H1 (cell line): ENCODE results near the gene ASH1L. TPM values are rescaled to one million over a fixed set of nuclear protein-coding genes. Genes with fewer than 3 reads are reported as not detected.

Source experiments
- BACH1 ChIP-seq: IDR thresholded peaks from 2 replicates; pipeline ENCODE4 v1.6.1; 2012; ENCODE audit warnings: low read length, improper control_type of control experiment
- CBX8 ChIP-seq: fragments of 300-800, 300-1000 bp; sonication (generic); IDR thresholded peaks from 2 replicates; pipeline ENCODE4 v1.7.1; 2016; ENCODE audit warnings: low read depth, low read length, borderline replicate concordance
- CHD1 ChIP-seq: IDR thresholded peaks from 2 replicates; pipeline ENCODE4 v1.6.1; 2012; ENCODE audit warnings: low read depth, low read length, improper control_type of control experiment
- EGR1 ChIP-seq: IDR thresholded peaks from 2 replicates; pipeline ENCODE4 v1.6.1; 2011; ENCODE audit warnings: low read depth, low read length, borderline replicate concordance
- FOSL1 ChIP-seq: IDR thresholded peaks from 2 replicates; pipeline ENCODE4 v1.6.1; 2011; ENCODE audit warnings: mild to moderate bottlenecking, low read depth, low read length, moderate library complexity; ENCODE audit not compliant: insufficient read depth
- GABPA ChIP-seq: IDR thresholded peaks from 2 replicates; pipeline ENCODE4 v1.6.1; 2011; ENCODE audit warnings: mild to moderate bottlenecking, low read length, moderate library complexity, borderline replicate concordance; ENCODE audit not compliant: insufficient read depth
- HDAC2 ChIP-seq, 2 experiments: fragments of 300-600 bp in 1 of 2; sonication (generic) in 1 of 2; IDR thresholded peaks; 2 replicates each; pipeline ENCODE4 v1.6.1; 2011 to 2012; ENCODE audit warnings: low read depth in 2 of 2, low read length in 2 of 2, mild to moderate bottlenecking in 2 of 2, moderate library complexity in 2 of 2, borderline replicate concordance in 1 of 2, inconsistent platforms in 1 of 2
- JUN ChIP-seq: IDR thresholded peaks from 2 replicates; pipeline ENCODE4 v1.6.1; 2011; ENCODE audit warnings: low read depth, mild to moderate bottlenecking, improper control_type of control experiment, low read length
- KDM1A ChIP-seq: fragments of 200-600, 300-600 bp; sonication (generic); IDR thresholded peaks from 2 replicates; pipeline ENCODE4 v1.7.1; 2016; ENCODE audit warnings: mild to moderate bottlenecking, low read length, borderline replicate concordance
- NANOG ChIP-seq: IDR thresholded peaks from 2 replicates; pipeline ENCODE4 v1.6.1; 2011; ENCODE audit warnings: low read length, low read depth, mild to moderate bottlenecking, inconsistent platforms; ENCODE audit not compliant: insufficient read depth, poor library complexity, severe bottlenecking
- POLR2AphosphoS5 ChIP-seq: IDR thresholded peaks from 2 replicates; pipeline ENCODE4 v1.6.1; 2011; ENCODE audit warnings: low read depth, low read length
- POU5F1 ChIP-seq: IDR thresholded peaks from 2 replicates; pipeline ENCODE4 v1.6.1; 2011; ENCODE audit warnings: low read depth, mild to moderate bottlenecking, low read length, moderate library complexity
- RFX5 ChIP-seq: IDR thresholded peaks from 2 replicates; pipeline ENCODE4 v1.6.1; 2011; ENCODE audit warnings: low read depth, low read length, improper control_type of control experiment, borderline replicate concordance
- RNF2 ChIP-seq: fragments of 200-900, 300-1000 bp; sonication (generic); IDR thresholded peaks from 2 replicates; pipeline ENCODE4 v1.7.1; 2016; ENCODE audit warnings: borderline replicate concordance, low read depth, mild to moderate bottlenecking, antibody characterized with exemption, low read length; ENCODE audit not compliant: poor library complexity, severe bottlenecking; ENCODE audit errors: missing control alignments
- SAP30 ChIP-seq: fragments of 300-600 bp; sonication (generic); IDR thresholded peaks from 2 replicates; pipeline ENCODE4 v1.7.1; 2012; ENCODE audit warnings: low read length, moderate library complexity, mild to moderate bottlenecking, inconsistent platforms; ENCODE audit not compliant: insufficient read depth, insufficient replicate concordance
- SIRT6 ChIP-seq: IDR thresholded peaks from one replicate; pipeline ENCODE4 v1.7.1; 2012; ENCODE audit warnings: low read length, inconsistent platforms
- SUZ12 ChIP-seq: fragments of 200-600 bp; sonication (generic); IDR thresholded peaks from 2 replicates; pipeline ENCODE4 v1.6.1; 2012; ENCODE audit warnings: mild to moderate bottlenecking, inconsistent platforms, low read length, moderate library complexity, mixed read lengths
- TAF7 ChIP-seq: optimal IDR thresholded peaks from 2 replicates; pipeline ENCODE3; 2011; ENCODE audit warnings: low read depth, mild to moderate bottlenecking, inconsistent platforms, low read length, moderate library complexity, borderline replicate concordance
- ZNF274 ChIP-seq: IDR thresholded peaks from 2 replicates; pipeline ENCODE4 v1.7.0; 2012; ENCODE audit warnings: low read length, borderline replicate concordance; ENCODE audit errors: extremely low read depth
- polyA plus RNA-seq, 7 experiments: library from polyadenylated mRNA; depleted of rRNA in 3 of 7; stranded (reverse) in 5 of 7; unstranded in 2 of 7; fragments of >200 nt in 5 of 7; fragments of 200-250 nt in 2 of 7; gene quantifications; 1 replicate in 5 of 7; 2 replicates in 1 of 7; 4 replicates in 1 of 7; pipeline versions ENCODE4 v1.2.1 to v1.2.3, GENCODE V29; 2011 to 2013; ENCODE audit warnings: missing spikeins in 2 of 7, mixed read lengths in 2 of 7
- total RNA-seq: library from RNA; stranded (reverse); fragmentation: NEBNext Ultra II Directional; extraction: Animal tissue kit (Norgen Biotek cat#: 25700); gene quantifications from 2 replicates; pipeline ENCODE4 v1.2.1, GENCODE V29; 2021
- TF ChIP-seq, protein P1 (sequence below): IDR thresholded peaks from 2 replicates; pipeline ENCODE4 v1.6.1; 2011; ENCODE audit warnings: low read depth, mild to moderate bottlenecking, low read length; ENCODE audit not compliant: insufficient read depth
- TF ChIP-seq, protein P2 (sequence below): IDR thresholded peaks from 2 replicates; pipeline ENCODE4 v1.6.1; 2012; ENCODE audit warnings: low read length, inconsistent platforms

The ASH1L gene
- total and polyA plus RNA-seq, 2 of the 8 experiments (the other 6 are each of a cell fraction or from before 2014, with no cell fraction given): 7.5 to 27.6 TPM

DNA sequence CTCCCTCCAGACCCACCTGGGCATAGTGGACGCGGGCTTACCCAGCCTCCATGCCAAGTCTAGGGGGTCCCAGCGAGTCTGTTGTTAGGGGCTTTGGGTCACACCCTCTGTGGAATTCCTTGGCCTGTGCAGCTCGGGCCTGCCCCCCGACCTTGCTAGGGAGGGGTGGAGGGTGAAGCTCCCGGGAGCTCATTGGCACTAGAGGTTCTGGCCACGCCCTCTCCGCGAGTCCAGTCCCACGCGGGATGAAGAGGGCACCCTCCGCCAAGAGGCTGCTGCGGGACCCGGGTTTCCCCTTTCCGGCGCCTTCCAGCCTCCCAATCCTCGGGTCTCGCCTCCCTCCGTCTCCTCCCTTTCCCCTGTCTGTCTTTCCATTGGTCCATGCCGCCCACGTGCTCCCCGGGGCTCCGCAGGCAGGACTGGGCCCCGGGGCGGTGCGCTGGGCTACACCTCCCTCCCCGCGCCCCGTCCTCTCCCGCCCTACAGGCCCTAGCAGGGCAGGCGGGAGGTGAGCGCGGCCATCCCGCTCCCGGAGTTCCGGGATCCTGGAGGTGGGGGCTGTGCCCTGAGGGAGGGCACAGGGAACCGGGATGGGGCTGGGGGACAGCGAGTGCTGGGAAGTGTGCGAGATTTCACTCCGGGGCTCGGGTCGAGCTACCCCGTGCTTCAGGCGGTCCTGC is 238.4 kb downstream of the ASH1L start (continued):
- TF ChIP-seq HDAC2 (IDR thresholded peaks at IDR 0.05; ENCODE audit: borderline replicate concordance in 1 of 2, low read depth in 2 of 2, low read length in 2 of 2) (no peak; a peak in 2 of 4 replicates), POU5F1 (no peak), KDM1A (no peak), BACH1 (0 out of 2 replicates have a peak, but pooled peaks have one; percentile 31), POLR2AphosphoS5 (no peak), TAF7 (peak; percentile 39), SAP30 (no peak), JUN (no peak), EGR1 (peak; percentile 74; the same call in 1 of the 2 replicates), GABPA (no peak), CHD1 (no peak), SUZ12 (peak; percentile 41; the same call in 1 of the 2 replicates), SIRT6 (no peak), CBX8 (no peak), RNF2 (no peak), NANOG (no peak), RFX5 (no peak), FOSL1 (no peak), ZNF274 (no peak)
- TF ChIP-seq, protein P1, sequence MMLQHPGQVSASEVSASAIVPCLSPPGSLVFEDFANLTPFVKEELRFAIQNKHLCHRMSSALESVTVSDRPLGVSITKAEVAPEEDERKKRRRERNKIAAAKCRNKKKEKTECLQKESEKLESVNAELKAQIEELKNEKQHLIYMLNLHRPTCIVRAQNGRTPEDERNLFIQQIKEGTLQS: peak; percentile 88
- TF ChIP-seq, protein P2, sequence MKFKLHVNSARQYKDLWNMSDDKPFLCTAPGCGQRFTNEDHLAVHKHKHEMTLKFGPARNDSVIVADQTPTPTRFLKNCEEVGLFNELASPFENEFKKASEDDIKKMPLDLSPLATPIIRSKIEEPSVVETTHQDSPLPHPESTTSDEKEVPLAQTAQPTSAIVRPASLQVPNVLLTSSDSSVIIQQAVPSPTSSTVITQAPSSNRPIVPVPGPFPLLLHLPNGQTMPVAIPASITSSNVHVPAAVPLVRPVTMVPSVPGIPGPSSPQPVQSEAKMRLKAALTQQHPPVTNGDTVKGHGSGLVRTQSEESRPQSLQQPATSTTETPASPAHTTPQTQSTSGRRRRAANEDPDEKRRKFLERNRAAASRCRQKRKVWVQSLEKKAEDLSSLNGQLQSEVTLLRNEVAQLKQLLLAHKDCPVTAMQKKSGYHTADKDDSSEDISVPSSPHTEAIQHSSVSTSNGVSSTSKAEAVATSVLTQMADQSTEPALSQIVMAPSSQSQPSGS: no peak
